HCEC 1CT (cell line): ENCODE results near the gene SLC35G2.
"Not testable (repeated sequence)": the region's sequence is repeated elsewhere in the genome, so short reads cannot be mapped to it uniquely, and the experiment has no call there.

ENCODE experiments used
- DNase-seq: peaks from one replicate; pipeline ENCODE4 v3.0.0-alpha.2; 2017

Gene SLC35G2

GRCh38 chr3:136818769-136819391 is at the start of gene SLC35G2:
SLC35G2 (plus strand) TSS chr3:136819126; CDS start chr3:136854461, 35,335 bp downstream.
- DNase-seq: peak; percentile 42

- DNase-seq: peak; percentile 65
Observed at GRCh38 chr3:136772709-136773108, 46.2 kb upstream of the SLC35G2 start.

DNA sequence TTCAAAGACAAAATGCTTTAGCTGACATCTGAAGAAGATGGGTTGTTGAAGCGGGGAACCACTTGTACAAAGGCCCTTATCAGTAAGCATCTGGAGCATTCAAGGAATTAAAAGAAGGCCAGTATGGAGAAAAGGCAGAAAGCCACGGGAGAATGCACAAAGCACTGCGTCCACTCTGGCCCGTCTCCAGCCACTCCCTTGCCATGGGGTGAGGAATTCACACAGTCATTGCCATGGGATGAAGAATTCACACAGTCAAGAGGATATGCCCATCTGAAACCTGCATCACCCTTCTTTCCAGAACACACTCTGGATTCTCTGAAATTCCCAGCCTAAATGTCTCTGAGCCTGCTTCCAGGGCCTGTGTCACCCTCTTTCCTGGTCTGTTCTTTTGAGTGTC is 40.1 kb upstream of the SLC35G2 start:
- DNase-seq: no peak

DNA sequence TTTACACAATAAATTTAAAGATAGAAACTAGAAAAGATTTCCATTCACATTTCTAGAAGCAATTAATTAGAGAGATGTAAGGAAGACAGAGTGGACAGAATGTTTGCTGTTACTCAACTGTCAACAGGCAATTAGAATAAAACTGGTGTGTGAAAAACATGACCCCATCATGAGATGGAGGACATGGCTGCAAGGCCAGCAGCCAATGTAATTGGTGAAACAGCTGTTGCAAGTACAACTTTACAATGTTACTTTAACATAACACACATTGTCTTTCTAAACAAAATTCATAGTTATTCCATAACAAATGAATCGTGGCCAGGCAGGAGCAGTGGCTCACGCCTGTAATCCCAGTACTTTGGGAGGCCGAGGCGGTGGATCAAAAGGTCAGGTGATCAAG is 38.2 kb upstream of the SLC35G2 start:
- DNase-seq: no peak

- DNase-seq: peak; percentile 13
Observed at GRCh38 chr3:136783708-136784191, 35.2 kb upstream of the SLC35G2 start.

GRCh38 chr3:136787349-136787748 is 31.6 kb upstream of the SLC35G2 start:
- DNase-seq: peak; percentile 23

DNA sequence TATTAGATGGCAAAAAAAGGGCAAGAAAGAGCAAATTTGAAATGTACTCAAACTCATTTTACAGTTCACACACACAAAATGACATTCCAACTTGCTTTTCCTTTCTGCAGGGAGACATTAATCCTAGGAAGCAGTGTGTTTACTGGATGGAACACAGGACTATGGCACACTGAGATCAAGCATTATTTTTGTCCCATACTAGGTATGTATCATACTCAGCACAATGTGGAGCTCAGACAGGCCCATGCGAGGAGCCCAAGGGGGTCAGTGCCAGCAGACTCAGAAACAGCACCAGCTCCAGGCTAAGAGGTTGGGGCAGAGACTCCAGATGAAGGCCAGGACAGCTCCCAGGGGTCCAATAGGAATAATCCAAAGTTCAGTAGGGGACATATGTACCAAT is 30.8 kb upstream of the SLC35G2 start:
- no peak for DNase-seq

- DNase-seq: peak; percentile 20
Observed at GRCh38 chr3:136789976-136790375, 28.9 kb upstream of the SLC35G2 start.

GRCh38 chr3:136790786-136791185 is 28.1 kb upstream of the SLC35G2 start:
- no peak for DNase-seq

DNA sequence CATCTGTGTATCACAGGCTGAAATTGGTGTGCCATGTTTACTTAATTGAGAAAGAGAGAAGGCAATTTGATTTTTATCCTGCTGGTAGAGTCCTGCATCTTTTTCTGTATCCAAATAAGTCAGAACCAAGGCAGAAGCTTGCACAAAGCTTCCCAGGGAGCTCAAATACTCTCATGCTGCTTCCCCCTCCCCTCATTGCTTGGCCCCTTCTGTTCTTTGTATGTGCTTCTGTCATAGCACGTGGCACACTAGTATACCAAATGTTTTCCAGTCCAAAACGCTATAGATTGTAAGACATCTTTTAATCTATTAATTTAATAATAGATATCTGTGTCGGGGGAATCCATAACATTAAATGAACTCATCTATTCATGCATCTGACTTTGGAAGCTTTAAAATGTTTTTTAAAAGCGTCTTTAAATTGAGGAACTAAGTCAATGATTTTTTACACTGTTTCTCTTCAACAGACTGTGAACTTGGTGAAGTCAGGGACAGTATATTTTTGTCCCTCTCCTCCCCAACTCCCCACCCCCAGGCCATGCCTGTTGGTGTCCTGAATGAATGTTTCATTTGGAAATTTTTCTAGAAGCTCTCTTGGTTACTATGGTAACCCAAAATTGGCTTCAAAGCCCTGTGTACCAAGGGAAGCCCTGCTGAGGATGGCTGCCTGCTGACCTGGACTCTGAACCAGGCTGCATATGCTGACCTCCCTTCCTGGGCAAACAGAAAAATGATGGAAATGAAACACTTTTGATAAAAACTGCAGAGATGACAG is 26.2 kb upstream of the SLC35G2 start:
- DNase-seq: no peak

- not testable (repeated sequence) for DNase-seq
Observed at GRCh38 chr3:136801146-136801545, 17.8 kb upstream of the SLC35G2 start.

DNA sequence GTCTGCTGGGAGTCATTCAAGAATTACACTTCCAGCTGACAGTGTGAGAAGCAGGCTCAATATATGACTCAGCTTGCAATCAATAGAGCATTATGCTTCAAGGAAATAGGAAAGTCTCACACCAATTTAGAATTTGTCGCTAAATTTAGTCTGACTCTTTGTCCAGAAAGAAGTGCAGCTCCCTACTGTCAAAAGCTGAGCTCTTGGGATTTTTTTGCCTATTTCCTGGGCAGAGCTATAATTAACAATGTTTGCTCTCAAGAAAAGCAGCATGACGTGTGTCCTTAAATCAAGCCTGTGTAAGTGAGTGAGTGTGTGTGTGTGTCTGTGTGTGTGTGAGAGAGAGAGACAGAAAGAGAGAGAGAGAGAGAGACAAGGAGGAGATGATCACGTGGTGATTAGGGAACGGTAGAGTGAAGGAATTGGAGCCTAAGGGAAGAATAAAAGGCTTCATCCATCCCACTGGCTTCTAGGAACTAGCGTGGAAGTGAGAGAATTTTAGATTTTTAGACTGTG is 16.4 kb upstream of the SLC35G2 start:
- peak; percentile 29 for DNase-seq

- no peak for DNase-seq
Observed at GRCh38 chr3:136804141-136804540, 14.8 kb upstream of the SLC35G2 start.

DNA sequence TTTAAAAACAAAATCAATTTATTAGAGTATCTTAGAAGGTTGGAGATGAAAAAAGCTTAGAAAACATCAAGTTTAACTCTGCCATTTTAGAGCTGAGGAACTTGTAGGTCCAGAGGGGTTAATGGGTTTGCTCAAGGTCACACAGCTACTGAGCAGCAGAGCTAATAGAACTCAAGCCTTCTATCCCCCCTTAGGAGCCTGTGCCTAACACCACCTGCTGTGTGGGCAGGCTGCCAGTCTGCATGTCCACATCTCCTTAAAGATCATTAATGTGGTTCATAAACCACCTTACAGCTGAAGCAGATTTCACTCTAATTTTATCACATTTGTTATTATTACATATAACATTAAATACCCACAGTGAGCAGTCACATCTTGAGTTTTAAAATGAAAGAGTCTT is 14.1 kb upstream of the SLC35G2 start:
- no peak for DNase-seq

- no peak for DNase-seq
Observed at GRCh38 chr3:136805795-136806194, 13.1 kb upstream of the SLC35G2 start.

- DNase-seq: no peak
Observed at GRCh38 chr3:136811701-136812100, 7.2 kb upstream of the SLC35G2 start.

GRCh38 chr3:136817448-136817847 is 1.5 kb upstream of the SLC35G2 start:
- DNase-seq: peak; percentile 45

DNA sequence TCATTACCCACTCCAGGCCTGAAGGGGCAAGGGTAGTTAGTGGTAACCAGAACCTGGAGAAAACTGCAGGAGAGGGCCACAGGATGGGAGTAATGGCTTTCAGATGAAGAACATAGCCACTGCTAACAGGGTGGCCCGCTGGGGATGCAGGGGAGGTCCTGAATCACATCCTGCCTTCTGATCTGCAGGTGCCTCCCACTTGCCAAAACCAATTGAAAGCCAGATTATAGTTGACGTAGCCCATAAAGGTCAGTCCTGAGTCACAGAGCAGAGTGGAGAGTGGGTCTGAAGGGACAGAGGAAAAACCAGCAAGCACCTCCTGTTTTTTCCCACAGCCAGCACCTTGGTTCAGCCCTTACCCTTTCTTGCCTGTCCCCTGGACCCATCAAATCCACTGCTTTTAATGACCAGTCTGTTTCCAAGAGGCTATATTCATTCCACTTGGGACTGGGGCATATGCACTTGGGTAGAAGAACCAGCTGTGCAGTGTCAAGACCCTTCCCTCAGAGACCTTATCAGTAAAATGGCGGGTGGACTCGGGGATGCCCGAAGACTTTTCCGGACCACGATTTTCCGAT is 646 bp upstream of the SLC35G2 start:
- DNase-seq: peak; percentile 95

DNA sequence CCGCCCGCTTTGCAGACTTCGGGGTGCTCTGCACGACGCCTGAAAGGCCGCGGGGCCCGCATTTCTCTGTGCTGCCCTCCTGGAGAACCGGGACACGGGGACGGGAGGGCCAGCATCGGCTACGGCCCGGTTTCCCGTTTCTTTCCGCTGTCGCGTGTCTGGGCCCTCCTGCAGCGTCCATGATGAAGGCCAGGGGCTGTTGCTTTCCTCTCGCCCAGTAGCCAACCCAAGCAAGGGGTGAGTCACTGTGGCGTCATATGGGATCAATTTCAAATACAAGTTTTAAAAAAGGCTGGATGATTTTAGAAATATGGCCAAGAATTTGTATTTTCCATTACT is 435 bp downstream of the SLC35G2 start:
- DNase-seq: peak; percentile 85

- peak; percentile 52 for DNase-seq
Observed at GRCh38 chr3:136819731-136820679, 1.1 kb downstream of the SLC35G2 start.

DNA sequence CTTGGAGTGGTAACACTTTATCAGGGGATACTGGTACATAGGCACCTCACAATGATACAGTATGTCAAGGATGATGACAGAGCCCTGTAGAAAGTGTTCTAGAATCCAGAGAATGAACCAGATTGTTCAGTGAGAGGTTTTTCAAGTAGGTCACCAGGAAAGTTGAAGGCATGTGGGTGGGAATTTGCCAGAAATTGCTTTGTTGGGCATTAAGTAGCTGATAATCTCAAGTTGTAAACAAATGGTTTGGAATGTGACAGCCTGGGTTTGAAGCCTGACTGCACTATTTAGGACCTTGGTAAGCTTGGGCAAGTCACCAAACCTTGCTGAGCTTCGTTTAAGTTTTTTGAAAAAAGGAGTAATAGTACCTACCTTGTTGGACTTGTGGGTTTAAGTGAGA is 12.5 kb downstream of the SLC35G2 start:
- DNase-seq: no peak

GRCh38 chr3:136835089-136835812 is 16.3 kb downstream of the SLC35G2 start:
- no peak for DNase-seq
